ENCODE results near the gene KIRREL2. TPM values are rescaled to one million over a fixed set of nuclear protein-coding genes. Genes with fewer than 3 reads are reported as not detected.

Gene KIRREL2
- total RNA-seq, 1 donor from 2014 or later = 0.18 TPM

- FAIRE-seq = no peak
These were observed 58.7 kb downstream of the KIRREL2 start for GRCh38 chr19:35915443-35915842.

More at GRCh38 chr19:35915443-35915842, 58.7 kb downstream of the KIRREL2 start:
- Histone ChIP-seq H4K20me1 (ENCODE audit: insufficient read depth, low read length) (no peaks in the 10 kb centered on the region), H3K79me2 (ENCODE audit: insufficient read depth, low read length) (no peaks in the 10 kb centered on the region), H3K36me3 (ENCODE audit: insufficient read depth, low read length) (no peaks in the 10 kb centered on the region), H3K27ac (ENCODE audit: low read depth, low read length) (no peak overlapping the region), H3K4me3 (ENCODE audit: insufficient read depth, low read depth, low read length) (no peak overlapping the region), H3K27me3 (ENCODE audit: insufficient read depth, low read length) (no peaks in the 10 kb centered on the region), H3K4me2 (ENCODE audit: low read length) (no peak overlapping the region), H2AFZ (ENCODE audit: low read depth, low read length) (no peak overlapping the region), H3K4me1 (ENCODE audit: insufficient read depth, low read length) (peaks cover 6% of the 10 kb centered on the region), H3K9ac (ENCODE audit: low read length) (no peak overlapping the region), H3K9me3 (ENCODE audit: insufficient read depth, low read depth, low read length) (no peaks in the 10 kb centered on the region)
- Mint-ChIP-seq H3K9me3 (ENCODE audit: unreplicated experiment) (no peaks in the 10 kb centered on the region), H3K27me3 (ENCODE audit: low read depth, unreplicated experiment) (no peaks in the 10 kb centered on the region), H3K36me3 (ENCODE audit: low read depth, unreplicated experiment) (no peaks in the 10 kb centered on the region), H3K4me3 (ENCODE audit: unreplicated experiment) (no peak overlapping the region), H3K4me1 (ENCODE audit: low read depth, unreplicated experiment) (no peaks in the 10 kb centered on the region), H3K27ac (ENCODE audit: unreplicated experiment) (no peak overlapping the region)
- DNase-seq (ENCODE audit: low read depth) = no peak
- TF ChIP-seq EZH2 (IDR thresholded peaks at IDR 0.05; ENCODE audit: insufficient read depth, low read length) (no peak), CTCF (IDR thresholded peaks at IDR 0.05; ENCODE audit: insufficient read depth, low read depth, low read length) (no peak)

Other genes starting within 250 kb of the KIRREL2 start
- 5.3 and 6.0 TPM in 2 replicates for gene HAUS5, start 244.2 kb upstream of the KIRREL2 start, total RNA-seq
- 102 and 106 TPM in 2 replicates for gene RBM42, start 227.9 kb upstream of the KIRREL2 start, total RNA-seq
- 0.45 TPM in 1 of 2 replicates, not detected in the other for gene ETV2, start 215.2 kb upstream of the KIRREL2 start, total RNA-seq
- gene COX6B1, start 208.6 kb upstream of the KIRREL2 start, total RNA-seq = 326 and 344 TPM in 2 replicates
- gene UPK1A, start 190.4 kb upstream of the KIRREL2 start, total RNA-seq = 0.18 TPM in 1 of 2 replicates, not detected in the other
- not detected in 2 replicates for gene ZBTB32, start 152.4 kb upstream of the KIRREL2 start, total RNA-seq
- 28.7 and 29.0 TPM in 2 replicates for gene KMT2B, start 138.9 kb upstream of the KIRREL2 start, total RNA-seq
- gene IGFLR1, start 114.5 kb upstream of the KIRREL2 start, total RNA-seq = 2.0 and 2.4 TPM in 2 replicates
- 15.7 and 16.6 TPM in 2 replicates for gene U2AF1L4, start 111.5 kb upstream of the KIRREL2 start, total RNA-seq
- 97.5 and 100 TPM in 2 replicates for gene PSENEN, start 111.3 kb upstream of the KIRREL2 start, total RNA-seq
- 12.7 and 15.6 TPM in 2 replicates for gene LIN37, start 108.3 kb upstream of the KIRREL2 start, total RNA-seq
- 1.2 and 1.9 TPM in 2 replicates for gene HSPB6, start 99.9 kb upstream of the KIRREL2 start, total RNA-seq
- gene PROSER3, start 98.7 kb upstream of the KIRREL2 start, total RNA-seq = 32.9 and 35.6 TPM in 2 replicates
- 5.5 and 6.8 TPM in 2 replicates for gene ARHGAP33, start 81.3 kb upstream of the KIRREL2 start, total RNA-seq
- not detected in 2 replicates for gene PRODH2, start 44.1 kb upstream of the KIRREL2 start, total RNA-seq
- gene NPHS1, start 4.4 kb upstream of the KIRREL2 start, total RNA-seq = not detected in 2 replicates
- 66.0 and 69.4 TPM in 2 replicates for gene APLP1, start 11.7 kb downstream of the KIRREL2 start, total RNA-seq
- 7.0 and 8.4 TPM in 2 replicates for gene NFKBID, start 43.6 kb downstream of the KIRREL2 start, total RNA-seq
- 1.8 and 2.1 TPM in 2 replicates for gene HCST, start 45.6 kb downstream of the KIRREL2 start, total RNA-seq
- gene TYROBP, start 51.4 kb downstream of the KIRREL2 start, total RNA-seq = not detected in 2 replicates
- gene LRFN3, start 79.5 kb downstream of the KIRREL2 start, total RNA-seq = 15.1 and 15.3 TPM in 2 replicates
- gene SDHAF1, start 138.3 kb downstream of the KIRREL2 start, total RNA-seq = 8.8 and 10.9 TPM in 2 replicates
- 0.53 and 1.1 TPM in 2 replicates for gene SYNE4, start 151.9 kb downstream of the KIRREL2 start, total RNA-seq
- 25.9 and 27.3 TPM in 2 replicates for gene ALKBH6, start 157.3 kb downstream of the KIRREL2 start, total RNA-seq
- gene CLIP3, start 176.0 kb downstream of the KIRREL2 start, total RNA-seq = 55.4 and 57.4 TPM in 2 replicates
- gene THAP8, start 197.4 kb downstream of the KIRREL2 start, total RNA-seq = 5.0 and 6.0 TPM in 2 replicates
- 1.1 and 2.4 TPM in 2 replicates for gene WDR62, start 198.0 kb downstream of the KIRREL2 start, total RNA-seq

Data from astrocyte (in vitro differentiated cells and primary cell).